ENCODE data around the gene PNMA8A.

DNA sequence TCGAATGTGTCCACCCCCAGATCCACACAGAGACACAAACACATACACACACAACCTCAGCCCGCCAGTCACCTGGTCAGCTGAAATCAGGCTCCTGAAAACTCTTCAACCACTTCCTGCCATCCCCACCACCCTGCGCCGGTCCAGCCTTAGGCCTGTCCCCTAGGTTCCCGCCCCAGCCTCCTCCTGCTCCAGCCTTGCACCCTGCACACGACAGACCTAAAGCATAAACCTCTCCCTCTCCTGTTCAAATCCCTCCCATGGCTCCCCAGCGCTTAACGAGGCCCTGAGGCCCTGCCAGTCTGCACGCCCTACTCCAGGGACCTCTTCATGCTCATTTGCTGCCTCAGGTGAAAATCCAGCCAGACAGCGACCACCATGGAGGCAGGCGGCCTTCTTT lies 17.2 kb upstream of the PNMA8A start:
- TF ChIP-seq FOSL2 (IDR thresholded peaks at IDR 0.05) = no peak
- no peak for TF ChIP-seq FOSL2 (CRISPR knock-in tag; IDR thresholded peaks at IDR 0.05)
- TF ChIP-seq, protein P1, sequence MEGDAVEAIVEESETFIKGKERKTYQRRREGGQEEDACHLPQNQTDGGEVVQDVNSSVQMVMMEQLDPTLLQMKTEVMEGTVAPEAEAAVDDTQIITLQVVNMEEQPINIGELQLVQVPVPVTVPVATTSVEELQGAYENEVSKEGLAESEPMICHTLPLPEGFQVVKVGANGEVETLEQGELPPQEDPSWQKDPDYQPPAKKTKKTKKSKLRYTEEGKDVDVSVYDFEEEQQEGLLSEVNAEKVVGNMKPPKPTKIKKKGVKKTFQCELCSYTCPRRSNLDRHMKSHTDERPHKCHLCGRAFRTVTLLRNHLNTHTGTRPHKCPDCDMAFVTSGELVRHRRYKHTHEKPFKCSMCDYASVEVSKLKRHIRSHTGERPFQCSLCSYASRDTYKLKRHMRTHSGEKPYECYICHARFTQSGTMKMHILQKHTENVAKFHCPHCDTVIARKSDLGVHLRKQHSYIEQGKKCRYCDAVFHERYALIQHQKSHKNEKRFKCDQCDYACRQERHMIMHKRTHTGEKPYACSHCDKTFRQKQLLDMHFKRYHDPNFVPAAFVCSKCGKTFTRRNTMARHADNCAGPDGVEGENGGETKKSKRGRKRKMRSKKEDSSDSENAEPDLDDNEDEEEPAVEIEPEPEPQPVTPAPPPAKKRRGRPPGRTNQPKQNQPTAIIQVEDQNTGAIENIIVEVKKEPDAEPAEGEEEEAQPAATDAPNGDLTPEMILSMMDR (IDR thresholded peaks at IDR 0.05) = no peak
- no peak for TF ChIP-seq CHD4 (IDR thresholded peaks at IDR 0.05; ENCODE audit: borderline replicate concordance)
- no peak for TF ChIP-seq HDAC2 (IDR thresholded peaks at IDR 0.05)
- TF ChIP-seq, protein P2, sequence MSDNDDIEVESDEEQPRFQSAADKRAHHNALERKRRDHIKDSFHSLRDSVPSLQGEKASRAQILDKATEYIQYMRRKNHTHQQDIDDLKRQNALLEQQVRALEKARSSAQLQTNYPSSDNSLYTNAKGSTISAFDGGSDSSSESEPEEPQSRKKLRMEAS (IDR thresholded peaks at IDR 0.05) = no peak
- TF ChIP-seq POLR2A (IDR thresholded peaks at IDR 0.05; ENCODE audit: low read length) = no peak
- TF ChIP-seq RFX5 (IDR thresholded peaks at IDR 0.05) = no peak
- no peak for TF ChIP-seq RAD21 (conservative IDR thresholded peaks at IDR 0.05 in 1 of 2, IDR thresholded peaks at IDR 0.05 in 1 of 2)
- TF ChIP-seq NFE2L2 (conservative IDR thresholded peaks at IDR 0.05; ENCODE audit: low read length) = no peak
- TF ChIP-seq ZNF302 (CRISPR knock-in tag; IDR thresholded peaks at IDR 0.05) = no peak
- no peak for TF ChIP-seq CHD2 (IDR thresholded peaks at IDR 0.05; ENCODE audit: low read length, partially characterized antibody)

Data from A549 (cell line).